GM19023 (cell line): ENCODE data around the gene RNF130.
"Not testable (repeated sequence)": the region's sequence is repeated elsewhere in the genome, so short reads cannot be mapped to it uniquely, and the experiment has no call there.

ENCODE experiments used
- ATAC-seq: cut with Tn5 transposase; IDR thresholded peaks from one replicate; pipeline ENCODE4 v1.9.1; 2021; ENCODE audit warnings: mild to moderate bottlenecking, moderate library complexity; ENCODE audit not compliant: unreplicated experiment

The RNF130 gene

GRCh38 chr5:180026320-180026719, 45.2 kb downstream of the RNF130 start:
- ATAC-seq, result no peak

GRCh38 chr5:180021900-180022299, 49.7 kb downstream of the RNF130 start:
- no peak for ATAC-seq

DNA sequence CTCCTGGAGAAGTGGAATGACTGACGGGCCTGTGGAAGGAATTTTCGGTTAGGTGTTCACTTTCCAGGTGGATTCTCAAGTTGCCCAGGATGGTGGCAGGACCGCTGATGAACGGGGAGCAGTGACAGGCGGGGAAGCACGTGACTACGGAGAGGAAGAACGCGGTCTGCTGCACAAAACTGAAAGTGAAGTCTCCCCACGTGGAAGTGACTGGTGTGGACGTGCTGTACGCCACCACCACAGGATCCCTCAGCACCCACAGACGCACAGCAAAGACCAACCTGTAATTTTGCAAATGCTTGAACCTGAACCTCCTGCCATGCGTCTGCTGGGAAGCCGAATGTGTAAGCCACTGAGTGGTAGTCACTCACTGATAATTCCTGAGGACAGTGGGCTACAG, 51.4 kb downstream of the RNF130 start:
- ATAC-seq, result no peak

DNA sequence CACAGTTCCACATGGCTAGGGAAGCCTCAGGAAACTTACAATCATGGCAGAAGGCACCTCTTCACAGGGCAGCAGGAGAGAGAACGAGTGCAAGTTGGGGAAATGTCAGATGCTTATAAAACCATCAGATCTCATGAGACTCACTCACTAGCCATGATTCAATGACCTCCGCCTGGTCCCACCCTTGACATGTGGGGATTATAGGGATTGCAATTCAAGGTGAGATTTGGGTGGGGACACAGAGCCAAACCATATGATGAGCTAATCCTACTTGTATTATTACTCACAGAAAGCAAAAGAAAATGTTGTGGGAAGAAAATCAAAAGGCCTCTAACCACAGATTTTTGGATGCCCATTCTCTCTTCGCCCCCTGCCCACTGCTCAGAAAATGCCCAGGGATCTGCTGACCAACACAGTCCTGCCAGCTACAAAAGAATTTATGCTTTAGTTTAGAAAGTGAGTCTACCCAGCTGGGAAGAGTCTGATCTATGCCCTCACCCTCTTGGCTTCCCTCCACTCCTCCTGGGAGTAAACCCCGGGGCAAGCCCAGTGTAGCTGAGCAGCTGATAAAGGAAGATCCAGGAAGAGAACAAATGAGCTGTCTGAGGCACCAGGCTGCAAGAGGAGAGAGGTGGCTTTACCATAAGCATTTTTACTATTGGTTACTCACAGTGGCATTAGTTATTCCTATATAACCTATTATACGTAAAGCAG, 53.1 kb downstream of the RNF130 start:
- ATAC-seq, result no peak

DNA sequence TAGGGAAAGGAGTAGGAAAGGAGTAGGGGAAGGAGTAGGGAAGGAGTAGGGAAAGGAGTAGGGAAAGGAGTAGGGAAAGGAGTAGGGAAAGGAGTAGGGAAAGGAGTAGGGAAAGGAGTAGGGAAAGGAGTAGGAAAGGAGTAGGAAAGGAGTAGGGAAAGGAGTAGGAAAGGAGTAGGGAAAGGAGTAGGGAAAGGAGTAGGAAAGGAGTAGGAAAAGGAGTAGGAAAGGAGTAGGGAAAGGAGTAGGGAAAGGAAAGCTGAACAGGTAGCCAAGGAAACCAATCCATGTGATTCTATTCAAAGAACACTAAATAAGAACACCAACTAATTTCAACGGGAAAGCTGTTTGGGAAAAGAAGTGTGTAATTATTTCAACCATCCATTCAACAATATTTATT, 56.0 kb downstream of the RNF130 start:
- not testable (repeated sequence) for ATAC-seq

DNA sequence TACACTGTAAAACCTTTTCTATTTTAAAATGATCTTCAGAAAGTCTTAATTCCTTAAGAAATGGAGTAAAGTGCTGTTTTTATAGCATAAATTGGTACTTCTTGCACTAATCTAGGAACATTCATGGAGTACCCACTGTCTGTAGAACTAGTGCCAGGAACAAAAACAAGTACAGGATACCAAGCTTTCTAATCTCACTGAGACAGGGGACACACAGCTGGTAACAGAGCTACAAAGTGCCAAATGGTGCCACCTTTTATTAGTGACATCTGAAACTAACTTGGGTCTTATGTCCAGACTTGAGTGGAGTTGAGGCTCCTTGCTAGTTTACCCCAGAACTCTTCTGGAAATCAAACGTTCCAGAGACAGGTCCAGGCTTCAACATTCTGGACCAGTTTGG, 57.9 kb downstream of the RNF130 start:
- ATAC-seq, result no peak

GRCh38 chr5:180012316-180012715, 59.2 kb downstream of the RNF130 start:
- ATAC-seq, result no peak

GRCh38 chr5:180010636-180011035, 60.9 kb downstream of the RNF130 start:
- no peak for ATAC-seq

- ATAC-seq, result no peak
These were observed 62.0 kb downstream of the RNF130 start for GRCh38 chr5:180009581-180009980.

DNA sequence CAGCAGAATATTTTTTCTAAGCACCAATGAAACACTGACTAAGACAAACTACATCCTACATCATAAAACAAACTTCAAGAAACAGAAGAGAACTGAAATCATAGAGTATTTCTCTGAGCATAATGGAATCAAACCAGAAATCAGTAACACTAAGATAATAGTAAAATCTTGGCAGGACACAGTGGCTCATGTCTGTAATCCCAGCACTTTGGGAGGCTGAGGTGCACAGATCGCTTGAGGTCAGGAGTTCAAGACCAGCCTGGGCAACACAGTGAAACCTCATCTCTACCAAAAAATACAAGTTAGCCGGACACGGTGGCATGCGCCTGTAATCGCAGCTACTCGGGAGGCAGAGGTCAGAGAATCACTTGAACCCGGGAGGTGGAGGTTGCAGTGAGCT, 63.1 kb downstream of the RNF130 start:
- no peak for ATAC-seq

- ATAC-seq, result no peak
These were observed 64.0 kb downstream of the RNF130 start for GRCh38 chr5:180007582-180007981.

- ATAC-seq, result no peak
These were observed 65.4 kb downstream of the RNF130 start for GRCh38 chr5:180006141-180006540.

GRCh38 chr5:180003127-180003526, 68.4 kb downstream of the RNF130 start:
- ATAC-seq, result no peak

- no peak for ATAC-seq
These were observed 69.8 kb downstream of the RNF130 start for GRCh38 chr5:180001742-180002141.

DNA sequence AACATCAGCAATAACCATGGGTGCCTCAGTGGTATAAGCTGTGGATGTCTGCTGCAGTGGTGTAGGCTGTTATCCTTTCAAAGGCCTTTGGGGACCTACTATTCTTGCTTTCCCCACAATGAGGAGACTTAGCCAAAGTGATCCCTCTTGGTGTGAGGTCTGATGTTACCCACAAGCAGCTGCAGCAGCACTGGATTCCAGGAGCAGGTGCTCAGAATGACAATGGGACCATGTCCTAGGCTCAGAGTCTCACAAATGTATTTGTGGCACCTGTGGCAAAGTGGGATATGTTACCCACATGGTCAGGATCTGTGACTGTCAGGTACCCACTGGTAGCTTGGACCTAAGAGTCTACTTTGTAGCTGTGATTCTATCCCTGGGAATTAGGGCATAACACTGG, 70.4 kb downstream of the RNF130 start:
- no peak for ATAC-seq

GRCh38 chr5:179998485-179998884, 73.1 kb downstream of the RNF130 start:
- ATAC-seq, result no peak

DNA sequence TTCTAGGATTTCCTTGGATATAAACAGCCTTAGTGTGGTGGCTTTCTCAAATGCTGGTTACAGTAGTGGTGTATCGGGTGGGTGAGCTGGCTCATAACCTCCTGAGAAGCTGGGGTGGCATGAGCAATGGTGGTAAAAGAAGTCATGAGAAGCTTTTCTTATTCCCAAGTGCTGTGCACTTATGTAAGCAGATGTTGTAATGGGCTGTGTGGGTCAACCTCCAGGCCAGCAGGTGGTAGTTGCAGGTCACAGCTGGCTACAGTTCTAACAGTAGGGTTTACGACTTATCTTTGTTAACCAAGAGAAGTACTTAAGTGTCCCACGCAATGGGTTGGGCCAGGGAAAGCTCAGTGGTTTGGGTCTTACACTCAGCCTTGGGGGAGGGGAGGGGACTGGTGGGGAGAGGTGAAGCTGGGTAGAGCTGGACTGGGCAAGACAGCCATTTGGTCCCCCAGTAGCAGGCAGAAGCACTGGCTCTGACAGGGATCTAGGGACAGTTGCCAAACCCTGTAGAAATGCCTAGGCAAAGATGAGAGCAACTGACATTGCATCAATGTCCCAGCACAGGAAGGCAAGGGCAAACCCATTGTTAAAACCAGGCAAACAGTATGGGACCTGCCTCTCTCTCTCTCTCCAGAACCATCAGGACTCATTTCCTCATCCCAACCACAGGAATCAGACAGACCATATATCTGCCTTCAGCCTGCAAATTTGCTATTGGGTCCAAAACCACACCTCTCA, 76.8 kb downstream of the RNF130 start:
- ATAC-seq, result no peak

DNA sequence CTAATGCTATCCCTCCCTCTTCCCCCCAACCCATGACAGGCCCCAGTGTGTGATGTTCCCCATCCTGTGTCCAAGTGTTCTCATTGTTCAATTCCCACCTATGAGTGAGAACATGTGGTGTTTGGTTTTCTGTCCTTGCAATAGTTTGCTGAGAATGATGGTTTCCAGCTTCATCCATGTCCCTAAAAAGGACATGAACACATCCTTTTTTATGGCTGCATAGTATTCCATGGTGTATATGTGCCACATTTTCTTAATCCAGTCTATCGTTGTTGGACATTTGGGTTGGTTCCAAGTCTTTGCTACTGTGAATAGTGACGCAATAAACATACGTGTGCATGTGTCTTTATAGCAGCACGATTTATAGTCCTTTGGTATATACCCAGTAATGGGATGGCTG, 78.7 kb downstream of the RNF130 start:
- not testable (repeated sequence) for ATAC-seq

- no peak for ATAC-seq
These were observed 80.5 kb downstream of the RNF130 start for GRCh38 chr5:179991106-179991505.

- ATAC-seq, result not testable (repeated sequence)
These were observed 81.0 kb downstream of the RNF130 start for GRCh38 chr5:179990525-179990924.

- ATAC-seq, result no peak
These were observed 85.2 kb downstream of the RNF130 start for GRCh38 chr5:179986328-179986727.

DNA sequence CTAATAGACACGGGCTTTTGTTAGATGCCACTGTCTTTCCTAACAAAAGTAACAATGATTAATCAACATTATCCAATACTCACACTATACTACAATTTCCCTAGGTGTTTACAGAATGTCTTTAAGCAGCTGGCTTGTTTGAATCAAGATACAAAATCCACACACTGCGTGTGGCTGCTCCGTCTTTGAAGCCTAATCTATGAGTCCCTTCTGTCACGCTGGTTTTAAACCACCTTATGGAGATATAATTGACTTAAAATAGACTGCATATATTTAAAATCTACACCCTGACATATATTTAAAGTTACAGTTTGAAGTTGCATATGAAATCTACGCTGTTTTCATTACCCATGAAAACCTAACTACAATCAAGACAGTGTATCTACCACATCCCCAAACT, 89.9 kb downstream of the RNF130 start:
- no peak for ATAC-seq

DNA sequence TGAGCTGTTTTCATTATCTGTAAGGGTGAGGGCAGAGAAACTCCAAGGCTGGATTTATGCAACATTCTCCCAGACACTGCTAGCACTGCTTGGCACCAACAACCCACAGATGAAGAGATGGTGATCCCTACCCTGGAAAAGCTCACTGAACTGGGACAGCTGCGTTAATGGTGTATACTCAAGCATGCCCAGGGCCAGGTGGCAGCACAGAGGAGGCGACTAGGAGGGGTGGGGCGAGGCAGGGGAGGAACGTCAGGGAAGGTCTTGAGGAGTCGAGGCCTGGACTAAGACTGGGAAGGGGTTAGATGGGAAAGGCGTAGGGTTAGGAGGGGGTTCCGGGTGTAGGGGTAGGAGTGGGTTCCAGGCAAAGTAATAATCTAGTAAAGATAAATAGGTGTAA, 90.8 kb downstream of the RNF130 start:
- no peak for ATAC-seq
